ENCODE measurements around the gene RBMS1. TPM values are rescaled to one million over a fixed set of nuclear protein-coding genes. Genes with fewer than 3 reads are reported as not detected.

Gene RBMS1
- total and polyA plus RNA-seq, 4 donors, result 7.9 to 23.5 (median 15.5) TPM

GRCh38 chr2:160376576-160376975 lies 117.0 kb downstream of the RBMS1 start:
- Histone ChIP-seq H3K4me1 (ENCODE audit: control insufficient read depth in 4 of 4, insufficient read depth in 4 of 4, low read length in 3 of 4) (peaks cover 12 to 32% (median 18%) of the 10 kb centered on the region in 4 donors), H3K9ac (ENCODE audit: low read depth in 1 of 2, low read length in 2 of 2) (no peak overlapping the region), H3K4me3 (ENCODE audit: low read depth in 1 of 3, low read length in 3 of 3) (no peak overlapping the region), H3K9me3 (ENCODE audit: control insufficient read depth in 4 of 4, low read length in 3 of 4) (no peaks in the 10 kb centered on the region), H3K36me3 (ENCODE audit: control insufficient read depth in 4 of 4, insufficient read depth in 3 of 4, low read depth in 1 of 4, low read length in 3 of 4) (no peaks in the 10 kb centered on the region), H3K27me3 (ENCODE audit: control insufficient read depth in 4 of 4, insufficient read depth in 4 of 4, low read length in 3 of 4) (no peaks in the 10 kb centered on the region), H3K27ac (ENCODE audit: low read depth in 1 of 2, low read length in 2 of 2) (peak overlapping the region in 1 of 2 donors; percentile 26)
- 77% methylated on average over 4 of the region's 4 CpGs for WGBS
- TF ChIP-seq YY1 (IDR thresholded peaks at IDR 0.05), result no peak
- no peak for TF ChIP-seq TAF1 (conservative IDR thresholded peaks at IDR 0.05)
- no peak for TF ChIP-seq CTCF (IDR thresholded peaks at IDR 0.05; ENCODE audit: low read depth, low read length, missing input control)
- TF ChIP-seq, protein P1, sequence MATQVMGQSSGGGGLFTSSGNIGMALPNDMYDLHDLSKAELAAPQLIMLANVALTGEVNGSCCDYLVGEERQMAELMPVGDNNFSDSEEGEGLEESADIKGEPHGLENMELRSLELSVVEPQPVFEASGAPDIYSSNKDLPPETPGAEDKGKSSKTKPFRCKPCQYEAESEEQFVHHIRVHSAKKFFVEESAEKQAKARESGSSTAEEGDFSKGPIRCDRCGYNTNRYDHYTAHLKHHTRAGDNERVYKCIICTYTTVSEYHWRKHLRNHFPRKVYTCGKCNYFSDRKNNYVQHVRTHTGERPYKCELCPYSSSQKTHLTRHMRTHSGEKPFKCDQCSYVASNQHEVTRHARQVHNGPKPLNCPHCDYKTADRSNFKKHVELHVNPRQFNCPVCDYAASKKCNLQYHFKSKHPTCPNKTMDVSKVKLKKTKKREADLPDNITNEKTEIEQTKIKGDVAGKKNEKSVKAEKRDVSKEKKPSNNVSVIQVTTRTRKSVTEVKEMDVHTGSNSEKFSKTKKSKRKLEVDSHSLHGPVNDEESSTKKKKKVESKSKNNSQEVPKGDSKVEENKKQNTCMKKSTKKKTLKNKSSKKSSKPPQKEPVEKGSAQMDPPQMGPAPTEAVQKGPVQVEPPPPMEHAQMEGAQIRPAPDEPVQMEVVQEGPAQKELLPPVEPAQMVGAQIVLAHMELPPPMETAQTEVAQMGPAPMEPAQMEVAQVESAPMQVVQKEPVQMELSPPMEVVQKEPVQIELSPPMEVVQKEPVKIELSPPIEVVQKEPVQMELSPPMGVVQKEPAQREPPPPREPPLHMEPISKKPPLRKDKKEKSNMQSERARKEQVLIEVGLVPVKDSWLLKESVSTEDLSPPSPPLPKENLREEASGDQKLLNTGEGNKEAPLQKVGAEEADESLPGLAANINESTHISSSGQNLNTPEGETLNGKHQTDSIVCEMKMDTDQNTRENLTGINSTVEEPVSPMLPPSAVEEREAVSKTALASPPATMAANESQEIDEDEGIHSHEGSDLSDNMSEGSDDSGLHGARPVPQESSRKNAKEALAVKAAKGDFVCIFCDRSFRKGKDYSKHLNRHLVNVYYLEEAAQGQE (IDR thresholded peaks at IDR 0.05), result no peak
- no peak for TF ChIP-seq RXRA (IDR thresholded peaks at IDR 0.05)
- no peak for DNase-seq (ENCODE audit: low spot score)

DNA sequence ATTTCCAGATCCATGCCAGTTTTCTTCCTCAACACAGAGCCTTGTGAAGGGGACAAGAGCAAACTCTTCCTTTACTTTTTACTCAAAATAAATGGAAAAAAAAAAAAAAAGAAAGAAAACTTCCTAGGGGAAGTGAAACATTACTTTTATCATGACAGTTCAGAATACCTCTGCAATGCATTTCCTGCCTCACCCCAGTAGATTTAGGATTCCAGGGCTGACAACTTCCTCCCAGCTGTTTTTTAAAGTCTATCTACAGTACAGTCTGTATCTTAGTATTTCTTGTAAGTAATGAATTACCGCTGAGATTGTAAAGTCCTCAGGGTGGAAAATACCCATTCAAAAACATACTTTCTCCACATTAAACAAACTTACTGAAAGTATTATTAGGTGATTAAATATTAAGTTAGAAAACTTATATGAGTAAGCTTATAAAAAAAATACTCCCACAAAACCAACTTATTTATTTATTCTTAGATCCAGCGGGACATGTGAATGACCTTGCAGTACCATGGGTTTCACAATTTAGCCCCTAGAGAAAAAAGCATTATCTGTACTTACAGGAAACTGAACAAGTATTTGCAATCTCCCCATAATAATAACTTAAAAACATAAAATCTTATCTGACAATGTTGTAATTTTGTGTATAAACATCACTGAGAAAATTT lies 117.7 kb downstream of the RBMS1 start:
- Histone ChIP-seq H3K9me3 (ENCODE audit: control insufficient read depth in 4 of 4, low read length in 3 of 4) (no peaks in the 10 kb centered on the region), H3K27me3 (ENCODE audit: control insufficient read depth in 4 of 4, insufficient read depth in 4 of 4, low read length in 3 of 4) (no peaks in the 10 kb centered on the region), H3K4me1 (ENCODE audit: control insufficient read depth in 4 of 4, insufficient read depth in 4 of 4, low read length in 3 of 4) (peaks cover 12 to 32% (median 19%) of the 10 kb centered on the region in 4 donors), H3K9ac (ENCODE audit: low read depth in 1 of 2, low read length in 2 of 2) (no peak overlapping the region), H3K4me3 (ENCODE audit: low read depth in 1 of 3, low read length in 3 of 3) (no peak overlapping the region), H3K27ac (ENCODE audit: low read depth in 1 of 2, low read length in 2 of 2) (peak overlapping the region; percentile 3 to 46), H3K36me3 (ENCODE audit: control insufficient read depth in 4 of 4, insufficient read depth in 3 of 4, low read depth in 1 of 4, low read length in 3 of 4) (no peaks in the 10 kb centered on the region)
- 45% methylated on average over 2 of the region's 2 CpGs for WGBS
- DNase-seq (ENCODE audit: low spot score), result no peak
- peak; percentile 20 for TF ChIP-seq TAF1 (conservative IDR thresholded peaks at IDR 0.05)
- no peak for TF ChIP-seq ATF3 (IDR thresholded peaks at IDR 0.05)
- no peak for TF ChIP-seq CTCF (IDR thresholded peaks at IDR 0.05; ENCODE audit: low read depth, low read length, missing input control)
- TF ChIP-seq HNF4A (conservative IDR thresholded peaks at IDR 0.05), result no peak
- peak; percentile 19 for TF ChIP-seq MAX (IDR thresholded peaks at IDR 0.05)
- no peak for TF ChIP-seq ZBTB33 (IDR thresholded peaks at IDR 0.05)
- TF ChIP-seq FOXA1 (IDR thresholded peaks at IDR 0.05), result no peak
- TF ChIP-seq YY1 (IDR thresholded peaks at IDR 0.05), result no peak
- TF ChIP-seq GABPA (IDR thresholded peaks at IDR 0.05 in 1 of 2, conservative IDR thresholded peaks at IDR 0.05 in 1 of 2), result peak in 1 of 2 donors; percentile 42
- no peak for TF ChIP-seq EGR1 (IDR thresholded peaks at IDR 0.05; ENCODE audit: low read depth in 2 of 2)
- peak in 1 of 2 donors; percentile 12 for TF ChIP-seq RAD21 (IDR thresholded peaks at IDR 0.05)
- no peak for TF ChIP-seq FOXA2 (IDR thresholded peaks at IDR 0.05)
- TF ChIP-seq NR2F2 (IDR thresholded peaks at IDR 0.05), result peak; percentile 61
- no peak for TF ChIP-seq HNF4G (IDR thresholded peaks at IDR 0.05)
- no peak for TF ChIP-seq SP1 (IDR thresholded peaks at IDR 0.05)
- TF ChIP-seq JUND (IDR thresholded peaks at IDR 0.05), result no peak
- TF ChIP-seq RXRA (IDR thresholded peaks at IDR 0.05), result no peak
